NCI-H1930 (cell line): ENCODE measurements around the gene ALG13.
"Not testable (repeated sequence)": the region's sequence is repeated elsewhere in the genome, so short reads cannot be mapped to it uniquely, and the experiment has no call there.

Experiments
- DNase-seq, 2 experiments: peaks; one replicate each; lab custom pipeline; 2025; lab: John Stamatoyannopoulos, UW

Gene ALG13

DNA sequence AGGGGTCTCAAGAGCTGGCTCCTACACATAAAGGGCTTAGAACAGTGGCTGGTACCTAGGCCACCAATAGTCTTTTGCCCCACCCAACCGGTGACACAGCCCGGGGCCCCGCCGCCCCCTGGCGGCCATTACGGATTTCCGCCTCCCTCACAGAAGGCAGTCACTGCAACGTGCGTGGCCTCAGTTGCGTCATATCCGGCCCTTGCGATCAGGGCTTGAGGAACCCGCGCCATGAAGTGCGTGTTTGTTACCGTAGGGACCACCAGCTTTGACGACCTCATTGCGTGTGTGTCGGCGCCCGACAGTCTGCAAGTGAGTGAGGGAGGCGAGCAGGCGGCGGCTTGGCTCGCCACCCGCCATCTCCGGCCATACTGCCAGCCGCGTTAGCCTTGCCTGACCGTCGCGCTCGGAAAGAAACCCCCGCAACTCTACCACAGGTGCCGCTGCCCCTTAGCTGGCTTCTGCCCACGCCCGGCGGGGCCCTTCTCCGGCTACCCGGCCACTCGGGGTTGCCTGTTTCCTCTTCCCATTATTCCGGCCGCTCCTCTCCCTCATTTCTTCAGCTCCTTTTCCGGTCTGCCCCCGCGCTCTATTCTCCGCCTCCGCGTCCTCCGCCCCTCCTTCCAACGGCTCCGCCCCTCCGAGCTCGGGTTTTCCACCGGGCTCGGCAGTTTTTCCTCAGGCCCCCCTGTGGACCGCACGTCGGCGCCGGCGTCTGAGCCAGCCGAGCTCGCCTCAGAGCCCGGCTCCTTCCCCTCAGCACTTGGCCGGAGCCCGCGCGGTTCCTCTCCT is at the start of gene ALG13:
TSS of gene ALG13 (plus strand) at position 183 of the 792 bp plus-strand sequence. CDS start at position 232, 49 bp downstream.
- peak; percentile 83 to 84 for DNase-seq

DNA sequence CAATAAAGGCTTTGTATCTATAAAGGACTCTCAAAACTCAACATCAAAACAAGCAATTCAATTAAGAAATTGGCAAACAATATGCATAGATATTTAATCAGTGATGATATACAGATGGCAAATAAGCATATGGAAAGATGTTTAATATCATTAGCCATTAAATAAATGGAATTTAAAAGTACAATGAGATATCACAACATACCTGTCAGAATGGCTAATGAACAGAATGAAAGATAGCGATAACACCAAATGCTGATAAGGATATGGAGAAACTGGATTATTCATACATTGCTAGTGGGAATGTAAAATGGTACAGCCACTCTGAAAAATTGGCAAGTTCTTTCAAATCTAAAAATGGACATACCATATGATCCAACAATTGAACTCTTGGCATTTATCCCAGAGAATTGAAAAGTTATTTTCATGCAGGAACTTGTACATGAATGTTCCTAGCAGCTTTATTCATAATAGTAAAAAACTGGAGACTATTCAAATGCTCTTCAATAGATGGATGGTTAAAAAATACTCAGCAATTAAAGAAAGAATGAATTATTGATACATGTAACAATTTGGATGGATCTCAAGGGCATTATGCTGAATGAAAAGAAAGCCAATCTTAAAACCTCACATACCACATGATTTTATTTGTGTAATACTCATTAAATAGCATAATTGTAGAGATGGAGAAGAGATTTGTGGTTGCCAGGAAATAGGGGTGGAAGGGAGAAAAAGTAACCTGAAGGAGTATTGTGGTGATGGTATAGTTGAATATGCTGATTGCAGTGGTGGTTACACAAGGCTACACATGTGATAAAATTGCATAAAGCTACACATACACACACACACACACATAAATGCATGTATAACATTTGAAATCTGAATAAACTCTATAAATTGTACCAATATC is 45.9 kb upstream of the ALG13 start:
- no peak for DNase-seq

DNA sequence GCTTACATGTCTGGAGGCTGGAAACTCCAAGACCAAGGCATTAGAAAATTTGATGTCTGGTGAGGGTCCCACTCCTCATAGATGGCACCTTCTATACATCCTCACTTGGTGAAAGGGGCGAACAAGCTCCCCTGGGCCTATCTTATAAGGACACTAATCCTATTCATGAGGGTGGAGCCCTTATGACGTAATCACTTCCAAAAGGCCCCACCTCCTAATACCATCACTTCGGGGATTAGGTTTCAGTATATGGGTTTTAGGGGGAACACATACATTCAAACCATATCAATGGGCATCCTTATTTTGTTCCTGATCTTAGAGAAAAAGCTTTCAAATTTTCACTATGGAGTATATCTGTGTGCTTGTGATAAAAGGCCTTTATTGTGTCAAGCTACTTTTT is 39.0 kb upstream of the ALG13 start:
- no peak for DNase-seq

DNA sequence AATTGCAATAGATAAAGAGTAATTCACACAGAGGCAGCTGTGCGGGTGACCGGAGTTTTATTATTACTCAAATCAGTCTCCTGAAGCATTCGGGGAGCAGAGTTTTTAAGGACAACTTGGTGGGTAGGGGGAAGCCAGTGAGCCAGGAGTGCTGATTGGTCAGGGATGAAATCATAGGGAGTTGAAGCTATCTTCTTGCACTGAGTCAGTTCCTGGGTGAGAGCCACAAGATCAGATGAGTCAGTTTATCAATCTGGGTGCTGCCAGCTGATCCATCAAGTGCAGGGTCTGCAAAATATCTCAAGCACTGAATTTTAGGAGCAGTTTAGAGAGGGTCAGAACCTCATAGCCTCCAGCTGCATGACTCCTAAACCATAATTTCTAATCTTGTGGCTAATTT is 35.8 kb upstream of the ALG13 start:
- not testable (repeated sequence) for DNase-seq

DNA sequence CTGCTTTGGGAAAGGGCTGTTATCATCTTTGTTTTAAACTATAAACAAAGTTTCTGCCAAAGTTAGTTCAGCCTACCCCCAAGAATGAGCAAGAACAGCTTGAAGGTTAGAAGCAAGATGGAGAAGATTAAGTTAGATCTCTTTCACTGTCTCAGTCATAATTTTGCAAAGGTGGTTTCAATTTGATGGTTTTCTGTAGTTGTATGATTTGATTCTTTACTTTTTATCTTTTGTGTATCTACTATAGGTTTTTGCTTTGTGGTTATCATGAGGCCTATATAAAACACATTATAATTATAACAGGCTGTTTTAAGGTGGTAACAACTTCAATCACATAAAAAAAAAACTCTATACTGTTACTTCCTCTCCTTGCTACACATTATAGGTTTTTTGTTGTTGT is 35.4 kb upstream of the ALG13 start:
- DNase-seq, result no peak

DNA sequence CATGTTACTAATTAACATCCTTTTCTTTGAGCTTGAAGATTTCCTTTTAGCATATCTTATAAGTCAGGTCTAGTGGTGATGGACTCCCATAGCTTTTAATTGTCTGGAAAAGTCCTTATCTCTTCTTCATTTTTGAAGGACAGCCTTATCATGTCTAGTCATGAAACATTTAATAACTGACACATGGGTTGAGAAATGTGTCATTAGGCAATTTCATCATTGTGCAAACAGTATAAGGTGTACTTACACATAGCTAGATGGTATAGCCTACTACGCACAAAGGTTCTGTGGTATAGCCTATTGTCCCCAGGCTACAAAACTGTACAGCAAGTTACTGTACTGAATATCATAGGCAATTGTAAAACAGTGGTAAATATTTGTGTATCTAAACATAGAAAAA is 34.5 kb upstream of the ALG13 start:
- DNase-seq, result no peak

DNA sequence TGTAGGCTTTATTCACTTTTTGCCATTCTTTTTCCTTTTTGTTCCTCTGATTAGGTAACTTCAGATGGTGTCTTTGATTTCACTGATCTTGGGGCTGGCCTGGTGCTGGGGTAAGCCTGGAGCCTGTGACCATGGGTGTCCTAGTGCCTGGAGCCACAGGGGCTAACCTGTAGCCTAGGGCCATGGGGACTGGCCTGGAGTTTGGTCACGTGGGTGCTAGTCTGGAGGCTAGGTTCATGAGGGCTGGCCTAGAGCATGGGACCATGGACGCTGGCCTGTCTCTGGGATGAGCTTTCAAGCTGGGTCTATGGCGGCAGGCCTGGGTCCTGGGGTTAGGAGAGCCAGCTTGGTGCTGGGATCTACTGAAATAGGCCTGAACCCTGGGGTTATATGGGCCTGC is 32.2 kb upstream of the ALG13 start:
- DNase-seq, result no peak

DNA sequence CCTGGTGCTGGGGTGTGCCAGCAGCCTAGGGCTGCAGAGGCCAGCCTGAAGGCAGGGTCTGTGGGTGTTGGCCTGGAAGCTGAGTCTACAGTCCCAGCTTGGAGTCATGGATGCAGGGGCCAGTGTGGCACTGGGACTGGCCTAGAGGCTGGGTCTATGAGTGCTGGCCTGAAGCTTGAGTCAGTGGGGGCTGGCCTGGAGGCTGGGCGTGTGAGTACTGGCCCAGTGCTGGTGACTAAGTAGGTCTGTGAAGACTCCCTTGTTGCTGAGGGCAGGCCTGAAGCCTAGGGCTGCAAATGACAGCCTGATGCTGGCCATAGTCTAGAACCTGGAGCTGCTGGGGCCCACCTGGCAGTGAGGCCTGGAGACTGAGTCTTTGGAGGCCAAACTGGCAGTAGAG is 31.3 kb upstream of the ALG13 start:
- no peak for DNase-seq

DNA sequence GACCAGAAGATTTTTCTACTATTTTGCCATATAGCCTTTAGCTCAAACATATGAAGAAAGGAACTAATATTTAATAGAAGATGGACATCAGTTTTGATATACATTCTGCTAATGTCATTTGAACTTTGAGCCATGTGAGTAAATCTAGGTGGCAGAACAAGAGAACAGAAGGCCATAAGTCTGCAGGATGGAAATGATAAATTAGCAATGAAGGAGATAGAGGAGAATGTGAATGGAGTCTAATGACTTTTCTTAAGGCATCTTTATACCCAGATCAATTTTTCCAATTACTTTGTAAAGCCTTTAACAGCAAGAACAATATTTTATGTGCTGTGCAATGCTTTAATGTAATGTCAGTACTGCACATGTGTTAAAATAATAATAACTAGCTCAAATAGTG is 30.1 kb upstream of the ALG13 start:
- no peak for DNase-seq

DNA sequence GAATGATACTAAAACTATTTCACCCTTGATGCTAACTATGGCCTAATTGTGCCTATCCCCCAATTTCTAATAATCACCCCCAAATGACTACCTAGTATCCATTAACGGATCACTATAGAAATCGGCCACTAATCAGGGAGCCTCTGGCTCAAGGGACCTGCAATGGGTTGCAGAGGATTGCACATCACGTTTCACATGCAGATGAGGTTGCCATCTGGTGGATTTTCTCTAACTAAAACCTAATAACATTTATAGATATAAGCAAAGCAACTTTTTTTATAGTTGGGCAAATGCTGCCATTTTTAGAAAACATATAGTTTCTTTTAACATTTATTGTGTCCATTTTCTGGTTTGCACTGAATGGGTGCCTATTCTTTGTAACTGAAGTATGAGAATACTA is 28.3 kb upstream of the ALG13 start:
- DNase-seq, result no peak

DNA sequence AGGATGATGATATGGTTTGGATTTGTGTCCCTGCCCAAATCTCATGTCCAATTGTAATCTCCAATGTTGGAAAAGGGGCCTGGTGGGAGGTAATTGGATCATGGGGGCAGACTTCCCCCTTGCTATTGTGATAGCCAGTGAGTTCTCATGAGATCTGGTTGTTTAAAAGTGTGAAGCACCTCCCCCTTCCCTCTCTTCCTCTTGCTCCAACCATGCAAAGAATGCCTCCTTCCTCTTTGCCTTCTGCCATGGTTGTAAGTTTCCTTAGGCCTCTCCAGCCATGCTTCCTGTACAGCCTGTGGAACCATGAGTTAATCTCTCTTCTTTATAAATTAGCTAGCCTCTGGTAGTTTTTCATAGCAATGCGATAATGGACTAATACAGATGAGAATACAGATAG is 19.7 kb upstream of the ALG13 start:
- no peak for DNase-seq

DNA sequence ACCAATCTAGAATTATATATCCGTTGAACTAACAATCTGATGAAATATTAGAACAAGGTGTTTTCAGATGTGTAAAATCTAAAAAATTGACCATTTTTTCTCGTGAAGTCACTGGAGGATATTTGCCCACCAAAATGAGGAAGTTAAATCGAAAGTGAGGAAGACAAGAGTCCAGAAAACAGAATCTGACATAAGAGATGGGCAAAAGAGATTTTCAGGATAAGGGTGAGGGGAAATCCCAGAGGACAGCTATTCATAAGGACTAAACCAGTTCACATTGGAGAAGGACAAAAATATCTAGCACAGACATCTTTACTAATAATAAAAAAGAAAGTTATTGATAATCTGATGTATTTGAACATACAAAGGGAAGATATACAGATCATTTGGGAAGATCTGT is 18.7 kb upstream of the ALG13 start:
- DNase-seq, result no peak

DNA sequence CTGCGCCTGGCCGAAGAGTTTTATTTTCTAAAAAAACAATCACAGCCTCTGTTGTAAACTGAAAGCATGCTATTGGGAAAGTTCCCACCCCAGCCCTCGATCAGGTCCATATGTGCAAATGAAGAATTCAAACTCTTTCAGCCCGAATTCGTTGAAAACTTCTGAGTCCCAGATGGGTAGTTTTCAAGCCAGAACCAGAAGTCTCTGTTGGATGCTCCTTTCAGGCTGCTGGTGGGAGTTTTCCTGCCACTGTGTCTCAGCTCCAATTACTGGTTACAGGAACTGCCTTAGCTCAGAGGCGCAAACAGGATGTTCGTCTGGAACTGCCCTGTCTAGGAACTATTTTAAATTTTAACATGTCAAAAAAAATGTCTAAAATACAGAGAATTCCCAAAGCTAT is 9.3 kb upstream of the ALG13 start:
- DNase-seq, result no peak

DNA sequence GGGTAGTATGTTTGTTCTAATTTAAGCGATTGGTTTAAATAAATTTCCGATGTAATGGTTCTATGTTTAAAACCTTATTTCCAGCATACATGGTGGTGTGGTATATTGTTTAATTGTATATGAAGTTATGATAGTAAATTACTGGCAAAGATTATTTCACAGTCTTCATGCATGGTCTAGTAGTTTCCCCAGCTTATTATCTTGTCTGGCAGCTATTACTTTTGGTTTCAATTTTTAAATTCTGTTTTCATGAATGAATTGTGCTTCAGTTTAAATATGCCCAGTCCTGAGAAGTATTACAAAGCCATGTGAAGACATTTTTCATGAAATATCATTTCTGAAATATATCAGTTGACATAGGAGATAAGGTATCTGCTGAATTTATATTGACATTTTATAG is 6.3 kb downstream of the ALG13 start:
- DNase-seq, result no peak

DNA sequence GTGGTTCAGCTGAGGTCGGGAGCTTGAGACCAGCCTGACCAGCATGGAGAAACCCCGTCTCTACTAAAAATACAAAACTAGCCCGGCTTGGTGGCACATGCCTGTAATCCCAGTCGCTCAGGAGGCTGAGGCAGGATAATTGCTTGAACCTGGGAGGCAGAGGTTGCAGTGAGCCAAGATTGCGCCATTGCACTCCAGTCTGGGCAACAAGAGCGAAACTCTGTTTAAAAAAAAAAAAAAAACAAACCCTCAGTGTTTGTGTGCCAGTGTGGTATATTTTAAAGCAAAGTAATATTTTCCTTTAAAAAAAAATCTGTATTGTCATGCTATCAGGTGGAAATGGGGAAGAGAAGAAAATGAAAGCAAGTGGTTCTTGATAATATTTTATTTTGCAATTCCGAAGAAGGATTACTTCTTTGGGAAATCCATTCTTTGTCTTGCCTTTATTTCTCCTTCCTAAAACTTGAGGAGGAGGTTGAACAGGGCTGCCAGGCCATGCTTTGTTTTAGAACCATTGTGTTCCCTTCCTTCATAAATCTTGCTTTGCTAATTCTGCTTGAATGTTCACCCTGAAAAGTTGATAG is 14.4 kb downstream of the ALG13 start:
- DNase-seq, result no peak

DNA sequence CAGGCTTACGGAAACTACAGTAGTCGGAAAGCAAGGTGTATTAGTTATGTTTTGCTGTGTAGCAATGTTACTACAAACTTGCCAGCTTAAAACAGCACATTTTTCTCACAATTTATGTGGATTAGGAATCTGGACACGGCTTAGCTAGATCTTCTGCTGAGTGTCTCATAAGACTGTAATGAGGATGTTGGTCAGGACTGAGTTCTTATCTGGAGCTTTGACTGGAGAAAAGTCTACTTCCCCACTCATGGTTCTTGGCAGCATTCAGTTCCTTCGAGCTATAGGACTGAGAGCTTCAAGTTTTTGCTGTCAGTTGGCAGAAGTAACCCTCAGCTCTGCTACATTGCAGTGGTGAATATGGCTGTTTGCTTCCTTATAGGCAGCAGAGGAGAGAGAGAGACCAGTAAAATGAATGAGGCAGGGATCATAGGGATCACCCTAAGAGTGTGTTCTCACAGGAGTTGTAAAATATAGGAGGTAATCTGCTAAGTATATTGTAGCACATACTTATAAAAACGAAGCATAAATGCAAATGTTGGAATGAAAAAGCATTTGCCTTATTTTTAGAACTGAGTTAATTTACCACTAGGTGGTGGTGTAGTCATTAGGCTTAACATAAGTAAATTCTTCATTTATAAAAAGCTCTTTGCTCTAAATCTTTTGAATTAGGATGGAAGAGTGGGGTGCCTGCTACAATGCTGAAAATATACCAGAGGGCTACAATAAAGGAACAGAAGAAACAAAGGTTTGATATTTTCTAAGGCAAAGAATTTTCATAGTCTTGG is 38.6 kb downstream of the ALG13 start:
- no peak for DNase-seq

DNA sequence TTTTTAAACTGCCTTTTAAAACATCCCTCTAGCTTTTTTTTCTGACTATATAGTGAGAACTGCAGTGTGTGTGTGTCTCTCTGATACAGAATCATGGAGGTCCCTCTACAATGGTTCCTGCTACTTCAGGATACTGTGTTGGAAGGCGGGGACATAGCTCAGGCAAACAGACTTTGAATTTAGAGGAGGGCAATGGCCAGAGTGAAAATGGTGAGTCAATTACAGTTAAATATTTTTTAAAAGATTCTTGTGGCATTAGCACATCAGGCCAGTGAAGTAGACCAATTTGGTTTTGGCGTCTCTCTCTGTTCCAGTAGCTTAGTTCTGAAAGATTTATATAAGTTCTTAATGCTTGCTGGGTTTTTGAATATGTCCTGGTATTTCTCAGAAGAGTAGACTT is 47.1 kb downstream of the ALG13 start:
- DNase-seq, result no peak

DNA sequence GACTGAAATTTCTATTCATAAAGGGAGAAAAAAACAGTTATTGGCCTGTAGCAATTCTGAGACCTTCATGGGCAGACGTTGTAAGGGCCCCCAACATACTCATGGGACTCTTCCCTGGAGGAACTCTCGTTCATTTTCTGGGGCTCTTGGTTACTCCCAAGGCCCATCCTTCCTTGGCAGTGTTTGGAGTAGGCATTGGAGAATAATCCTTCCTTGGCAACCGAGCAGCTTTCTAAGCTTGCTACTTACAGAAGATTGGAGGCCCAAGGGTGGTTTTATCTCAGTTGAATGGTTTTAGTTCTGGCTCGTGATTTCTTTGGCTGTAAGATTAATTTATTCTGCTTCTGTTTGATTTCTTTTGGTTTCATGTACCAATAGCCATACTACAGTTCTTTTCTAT is 50.4 kb downstream of the ALG13 start:
- DNase-seq, result no peak

DNA sequence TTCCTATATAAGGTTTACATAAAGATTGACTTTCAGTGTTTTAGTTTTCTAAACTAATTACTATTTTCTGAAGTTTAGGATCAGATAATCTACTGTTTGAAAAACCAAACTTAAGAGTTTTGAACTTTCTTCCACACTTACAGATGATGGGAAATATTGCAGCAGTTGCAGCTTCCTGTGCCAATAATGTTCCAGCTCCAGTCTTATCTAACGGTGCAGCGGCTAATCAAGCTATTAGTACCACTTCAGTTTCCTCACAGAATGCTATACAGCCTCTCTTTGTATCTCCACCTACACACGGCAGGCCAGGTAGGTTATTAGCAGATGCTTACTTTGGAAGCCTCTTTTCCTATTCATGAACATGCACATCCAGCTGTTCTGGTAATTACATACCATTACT is 55.6 kb downstream of the ALG13 start:
- DNase-seq, result no peak

DNA sequence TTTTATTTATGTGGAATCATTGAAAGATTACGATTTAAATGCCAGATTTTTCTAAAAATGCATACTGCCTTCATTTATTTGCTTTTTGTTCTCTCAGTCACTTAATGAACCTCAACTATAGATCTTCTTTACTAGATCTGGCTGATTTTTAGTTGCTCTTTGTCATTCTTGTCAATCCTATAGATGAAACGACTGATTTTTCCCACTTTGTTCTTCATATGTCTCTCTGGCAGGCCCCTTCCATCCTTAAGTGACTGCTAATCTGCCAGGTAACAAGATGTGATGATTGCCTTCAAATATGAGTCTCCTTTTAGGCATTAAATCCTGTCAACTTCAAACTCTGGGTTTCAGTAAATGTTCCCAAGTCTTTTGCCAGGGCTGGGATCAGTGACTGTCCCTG is 61.0 kb downstream of the ALG13 start:
- no peak for DNase-seq

DNA sequence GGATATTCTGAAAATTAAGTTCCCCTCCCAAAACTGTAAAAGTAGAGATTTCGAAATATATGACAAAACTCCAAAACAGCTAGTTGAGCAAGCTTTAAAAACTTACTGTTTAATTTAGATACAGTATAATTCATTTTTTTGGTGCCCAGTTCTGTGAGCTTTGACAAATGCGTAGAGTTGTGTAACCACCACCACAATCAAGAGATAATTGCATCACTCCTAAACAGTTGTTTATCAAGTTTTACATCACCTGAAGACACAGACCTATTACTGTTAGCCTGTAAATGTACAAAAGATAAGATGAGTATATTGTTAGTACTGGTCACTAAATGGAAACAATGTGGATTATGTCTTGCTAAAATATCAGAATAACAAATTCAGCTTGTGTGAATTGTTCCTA is 62.3 kb downstream of the ALG13 start:
- DNase-seq, result no peak

DNA sequence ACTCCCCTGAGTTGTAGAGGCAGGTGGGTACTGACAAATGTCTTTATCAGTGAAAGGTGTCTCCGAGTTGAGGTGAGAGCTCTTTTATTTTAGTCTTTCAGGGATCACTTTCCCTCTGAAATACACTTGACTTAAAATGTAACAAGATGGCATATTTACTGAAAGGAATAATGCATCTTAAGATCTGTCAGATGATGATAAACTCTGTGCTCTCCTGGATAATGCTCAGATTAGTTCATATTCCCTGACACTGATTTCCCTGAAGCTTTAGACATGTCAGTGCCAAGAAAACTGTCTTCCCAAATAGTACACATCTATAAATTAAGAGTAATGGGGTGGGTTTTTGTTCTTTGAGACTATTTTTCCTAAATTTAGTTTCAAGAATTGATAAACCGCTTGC is 75.5 kb downstream of the ALG13 start:
- no peak for DNase-seq
